ENCODE measurements around the gene HIRIP3. TPM values are rescaled to one million over a fixed set of nuclear protein-coding genes. Genes with fewer than 3 reads are reported as not detected.

The HIRIP3 gene
- total RNA-seq, 2 donors from 2014 or later = 38.8 to 45.8 TPM

- no peak overlapping the region for H3K27ac Mint-ChIP-seq
- peaks cover 1 to 5% of the 10 kb centered on the region in 2 donors for H3K36me3 Mint-ChIP-seq (ENCODE audit: insufficient read depth in 2 of 2)
These were observed 4.2 kb upstream of the HIRIP3 start for GRCh38 chr16:29999605-30000004.

GRCh38 chr16:29996766-29997250 is 1.4 kb upstream of the HIRIP3 start:
- no peaks in the 10 kb centered on the region for H3K27me3 Mint-ChIP-seq (ENCODE audit: low read depth)
- peaks cover 26% of the 10 kb centered on the region for H3K4me1 Mint-ChIP-seq (ENCODE audit: low read depth)
- DNase-seq (no peak), ATAC-seq (replicated peaks in 1 of 2) (no peak)
- no peaks in the 10 kb centered on the region for H3K9me3 Mint-ChIP-seq
- peaks cover 1 to 5% of the 10 kb centered on the region in 2 donors for H3K36me3 Mint-ChIP-seq (ENCODE audit: insufficient read depth in 2 of 2)
- H3K27ac Mint-ChIP-seq = peak overlapping the region; percentile 92
- H3K4me3 Mint-ChIP-seq = peak overlapping the region; percentile 97 to 98

More at GRCh38 chr16:29999605-30000004, 4.2 kb upstream of the HIRIP3 start:
- DNase-seq = no peak
- H3K27me3 Mint-ChIP-seq (ENCODE audit: low read depth) = no peaks in the 10 kb centered on the region
- no peaks in the 10 kb centered on the region for H3K9me3 Mint-ChIP-seq
- ATAC-seq (replicated peaks in 1 of 2) = no peak
- no peak overlapping the region for H3K4me3 Mint-ChIP-seq
- H3K4me1 Mint-ChIP-seq (ENCODE audit: low read depth) = peaks cover 24% of the 10 kb centered on the region

- peaks cover 1 to 5% of the 10 kb centered on the region in 2 donors for H3K36me3 Mint-ChIP-seq (ENCODE audit: insufficient read depth in 2 of 2)
- peak within 1 kb of the TSS; percentile 97 to 98 for H3K4me3 Mint-ChIP-seq
- peak within 1 kb of the TSS; percentile 92 for H3K27ac Mint-ChIP-seq
- peaks cover 25% of the 10 kb centered on the region for H3K4me1 Mint-ChIP-seq (ENCODE audit: low read depth)
- DNase-seq (peak; percentile 99 to 100), ATAC-seq (replicated peaks in 1 of 2) (peak; percentile 98)
- no peaks in the 10 kb centered on the region for H3K9me3 Mint-ChIP-seq
- H3K27me3 Mint-ChIP-seq (ENCODE audit: low read depth) = no peaks in the 10 kb centered on the region
These were observed 721 bp upstream of the HIRIP3 start, which contains the start of gene INO80E for GRCh38 chr16:29995911-29996765. INO80E (plus strand) TSS chr16:29996241; CDS start chr16:29996311, 70 bp downstream.

GRCh38 chr16:29994600-29995323 is 655 bp downstream of the HIRIP3 start:
- Mint-ChIP-seq H3K36me3 (ENCODE audit: insufficient read depth in 2 of 2) (peaks cover 1 to 5% of the 10 kb centered on the region in 2 donors), H3K4me3 (peak overlapping the region; percentile 97 to 98), H3K27ac (peak overlapping the region; percentile 92), H3K27me3 (ENCODE audit: low read depth) (no peaks in the 10 kb centered on the region), H3K4me1 (ENCODE audit: low read depth) (peaks cover 25% of the 10 kb centered on the region), H3K9me3 (no peaks in the 10 kb centered on the region)
- peak in 1 of 2 donors; percentile 51 for ATAC-seq (replicated peaks in 1 of 2)
- peak in 1 of 2 donors; percentile 80 for DNase-seq

- peaks cover 1 to 4% of the 10 kb centered on the region in 2 donors for H3K36me3 Mint-ChIP-seq (ENCODE audit: insufficient read depth in 2 of 2)
- no peak for DNase-seq
- no peak for ATAC-seq (replicated peaks in 1 of 2)
- H3K4me1 Mint-ChIP-seq (ENCODE audit: low read depth) = peaks cover 20% of the 10 kb centered on the region
- H3K27ac Mint-ChIP-seq = peak overlapping the region; percentile 92
- H3K27me3 Mint-ChIP-seq (ENCODE audit: low read depth) = no peaks in the 10 kb centered on the region
- no peaks in the 10 kb centered on the region for H3K9me3 Mint-ChIP-seq
- peak overlapping the region; percentile 97 to 98 for H3K4me3 Mint-ChIP-seq
These were observed 1.4 kb downstream of the HIRIP3 start for GRCh38 chr16:29993903-29994599.

GRCh38 chr16:29993191-29993902 is 2.1 kb downstream of the HIRIP3 start:
- H3K27me3 Mint-ChIP-seq (ENCODE audit: low read depth) = no peaks in the 10 kb centered on the region
- DNase-seq (no peak), ATAC-seq (replicated peaks in 1 of 2) (no peak)
- peaks cover 20% of the 10 kb centered on the region for H3K4me1 Mint-ChIP-seq (ENCODE audit: low read depth)
- no peaks in the 10 kb centered on the region for H3K9me3 Mint-ChIP-seq
- no peak overlapping the region for H3K27ac Mint-ChIP-seq
- H3K4me3 Mint-ChIP-seq = peak overlapping the region in 1 of 2 donors; percentile 97
- peaks cover 1 to 4% of the 10 kb centered on the region in 2 donors for H3K36me3 Mint-ChIP-seq (ENCODE audit: insufficient read depth in 2 of 2)

GRCh38 chr16:29992344-29992967 is 3.0 kb downstream of the HIRIP3 start:
- Mint-ChIP-seq H3K9me3 (no peaks in the 10 kb centered on the region), H3K4me3 (no peak overlapping the region)

GRCh38 chr16:29991571-29991904 is 3.9 kb downstream of the HIRIP3 start:
- no peaks in the 10 kb centered on the region for H3K27me3 Mint-ChIP-seq (ENCODE audit: low read depth)
- peaks cover 1 to 4% of the 10 kb centered on the region in 2 donors for H3K36me3 Mint-ChIP-seq (ENCODE audit: insufficient read depth in 2 of 2)
- no peaks in the 10 kb centered on the region for H3K9me3 Mint-ChIP-seq
- no peak for ATAC-seq (replicated peaks in 1 of 2)
- H3K4me1 Mint-ChIP-seq (ENCODE audit: low read depth) = peaks cover 14% of the 10 kb centered on the region
- H3K27ac Mint-ChIP-seq = no peak overlapping the region
- no peak for DNase-seq
- H3K4me3 Mint-ChIP-seq = no peak overlapping the region

More at GRCh38 chr16:29992344-29992967, 3.0 kb downstream of the HIRIP3 start:
- no peak for ATAC-seq (replicated peaks in 1 of 2)
- no peak overlapping the region for H3K27ac Mint-ChIP-seq
- H3K27me3 Mint-ChIP-seq (ENCODE audit: low read depth) = no peaks in the 10 kb centered on the region
- peaks cover 1 to 4% of the 10 kb centered on the region in 2 donors for H3K36me3 Mint-ChIP-seq (ENCODE audit: insufficient read depth in 2 of 2)
- no peak for DNase-seq
- H3K4me1 Mint-ChIP-seq (ENCODE audit: low read depth) = peaks cover 20% of the 10 kb centered on the region

- Mint-ChIP-seq H3K36me3 (ENCODE audit: insufficient read depth in 2 of 2) (peaks cover 1 to 2% of the 10 kb centered on the region in 2 donors), H3K27me3 (ENCODE audit: low read depth) (no peaks in the 10 kb centered on the region), H3K9me3 (no peaks in the 10 kb centered on the region), H3K4me1 (ENCODE audit: low read depth) (peaks cover 14% of the 10 kb centered on the region), H3K27ac (no peak overlapping the region), H3K4me3 (no peak overlapping the region)
- DNase-seq (no peak), ATAC-seq (replicated peaks in 1 of 2) (no peak)
These were observed 4.4 kb downstream of the HIRIP3 start for GRCh38 chr16:29990883-29991570.

GRCh38 chr16:29990034-29990433 is 5.4 kb downstream of the HIRIP3 start:
- peaks cover 14% of the 10 kb centered on the region for H3K4me1 Mint-ChIP-seq (ENCODE audit: low read depth)
- H3K27ac Mint-ChIP-seq = no peak overlapping the region
- DNase-seq (no peak), ATAC-seq (replicated peaks in 1 of 2) (no peak)
- no peaks in the 10 kb centered on the region for H3K9me3 Mint-ChIP-seq
- H3K27me3 Mint-ChIP-seq (ENCODE audit: low read depth) = no peaks in the 10 kb centered on the region
- H3K4me3 Mint-ChIP-seq = no peak overlapping the region
- no peaks in the 10 kb centered on the region for H3K36me3 Mint-ChIP-seq (ENCODE audit: insufficient read depth in 2 of 2)

- Mint-ChIP-seq H3K36me3 (ENCODE audit: insufficient read depth in 2 of 2) (no peaks in the 10 kb centered on the region), H3K4me3 (no peak overlapping the region), H3K9me3 (no peaks in the 10 kb centered on the region), H3K4me1 (ENCODE audit: low read depth) (peaks cover 7% of the 10 kb centered on the region), H3K27ac (no peak overlapping the region), H3K27me3 (ENCODE audit: low read depth) (no peaks in the 10 kb centered on the region)
- DNase-seq (no peak), ATAC-seq (replicated peaks in 1 of 2) (no peak)
These were observed 6.1 kb downstream of the HIRIP3 start for GRCh38 chr16:29989111-29989858.
